ENCODE results near the gene EPPIN.

The EPPIN gene

GRCh38 chr20:45564760-45565276 lies 17.6 kb upstream of the EPPIN start:
- no peak overlapping the region for H3K4me3 ChIP-seq (ENCODE audit: low read depth, low read length)
- no peak for DNase-seq (ENCODE audit: low read depth)
- no peak for TF ChIP-seq CTCF (conservative IDR thresholded peaks at IDR 0.05; ENCODE audit: low read depth, low read length)

GRCh38 chr20:45555198-45555597 lies 8.0 kb upstream of the EPPIN start:
- no peak for DNase-seq (ENCODE audit: low read depth)
- H3K4me3 ChIP-seq (ENCODE audit: low read depth, low read length), result no peak overlapping the region
- TF ChIP-seq CTCF (conservative IDR thresholded peaks at IDR 0.05; ENCODE audit: low read depth, low read length), result no peak

- no peak for TF ChIP-seq CTCF (conservative IDR thresholded peaks at IDR 0.05; ENCODE audit: low read depth, low read length)
- no peak overlapping the region for H3K4me3 ChIP-seq (ENCODE audit: low read depth, low read length)
- no peak for DNase-seq (ENCODE audit: low read depth)
These were observed 5.3 kb upstream of the EPPIN start for GRCh38 chr20:45552456-45552855.

- DNase-seq (ENCODE audit: low read depth), result no peak
- TF ChIP-seq CTCF (conservative IDR thresholded peaks at IDR 0.05; ENCODE audit: low read depth, low read length), result no peak
- H3K4me3 ChIP-seq (ENCODE audit: low read depth, low read length), result no peak overlapping the region
These were observed 3.6 kb upstream of the EPPIN start for GRCh38 chr20:45550765-45551164.

GRCh38 chr20:45548410-45548809 lies 1.2 kb upstream of the EPPIN start:
- H3K4me3 ChIP-seq (ENCODE audit: low read depth, low read length), result no peak overlapping the region
- TF ChIP-seq CTCF (conservative IDR thresholded peaks at IDR 0.05; ENCODE audit: low read depth, low read length), result no peak
- no peak for DNase-seq (ENCODE audit: low read depth)

GRCh38 chr20:45545754-45546453 lies 1.3 kb downstream of the EPPIN start:
- peak; percentile 50 for TF ChIP-seq CTCF (conservative IDR thresholded peaks at IDR 0.05; ENCODE audit: low read depth, low read length)
- no peak overlapping the region for H3K4me3 ChIP-seq (ENCODE audit: low read depth, low read length)
- DNase-seq (ENCODE audit: low read depth), result peak; percentile 55

- no peak overlapping the region for H3K4me3 ChIP-seq (ENCODE audit: low read depth, low read length)
- no peak for TF ChIP-seq CTCF (conservative IDR thresholded peaks at IDR 0.05; ENCODE audit: low read depth, low read length)
These were observed 1.9 kb downstream of the EPPIN start for GRCh38 chr20:45545351-45545750.

More at GRCh38 chr20:45545351-45545750, 1.9 kb downstream of the EPPIN start:
- DNase-seq (ENCODE audit: low read depth), result no peak

Measured in choroid plexus epithelial cell (primary cell).